ENCODE measurements around the gene RAB3C.
"Not testable (repeated sequence)": the region's sequence is repeated elsewhere in the genome, so short reads cannot be mapped to it uniquely, and the experiment has no call there.

RAB3C gene

GRCh38 chr5:58579781-58580180 is 3.1 kb upstream of the RAB3C start:
- CTCF ChIA-PET: no interaction called here
- DNase-seq (ENCODE audit: extremely low spot score): no peak
- TF ChIP-seq ZNF384 (IDR thresholded peaks at IDR 0.05): no peak
- TF ChIP-seq FOXK2 (IDR thresholded peaks at IDR 0.05): no peak
- no peak for TF ChIP-seq CTBP1 (IDR thresholded peaks at IDR 0.05; ENCODE audit: borderline replicate concordance)
- POLR2A ChIA-PET: no interaction called here

DNA sequence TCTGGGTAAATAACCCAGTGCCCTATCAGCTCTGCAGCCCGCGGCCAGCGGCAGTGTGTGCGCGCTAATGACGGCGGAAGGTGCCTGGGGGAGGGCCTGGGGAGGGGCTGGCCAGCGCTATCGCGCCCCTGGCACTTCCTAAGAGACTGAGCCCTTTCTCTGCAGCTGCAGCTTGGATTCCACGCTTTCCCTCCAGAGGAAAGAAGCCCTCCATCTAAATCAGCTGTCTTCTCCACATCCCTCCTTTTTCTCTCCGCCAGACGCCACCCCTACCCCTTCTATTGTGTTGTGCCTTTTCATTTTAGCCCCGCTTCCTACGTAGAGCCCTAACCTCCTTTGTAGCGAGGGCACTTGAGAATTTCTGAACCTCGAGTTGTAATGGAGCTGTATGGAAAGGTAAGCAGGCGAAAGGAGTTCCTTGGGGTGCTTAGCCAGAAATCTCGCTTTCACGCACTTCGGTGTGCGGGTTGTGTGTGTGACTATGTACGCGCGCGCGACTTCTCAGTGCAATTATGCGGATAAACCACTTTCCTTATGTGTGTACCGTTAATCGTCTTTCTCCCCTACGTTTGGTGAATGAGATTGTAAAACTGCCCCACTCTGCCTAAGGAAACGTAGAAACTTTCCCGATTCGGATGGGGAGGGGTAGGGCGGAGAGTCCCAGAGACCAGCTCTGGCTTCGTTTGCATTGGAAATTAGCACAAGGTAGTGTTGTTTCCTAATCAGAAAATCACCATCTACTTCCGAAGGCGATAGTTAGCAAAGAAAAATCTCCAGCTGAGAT is 664 bp upstream of the RAB3C start:
- peak; percentile 27 for DNase-seq (ENCODE audit: extremely low spot score)
- POLR2A ChIA-PET: interaction anchor here (0.9 to 1.0 kb wide), 3 partner anchors 12 to 180 kb away, joined by 3 to 5 read pairs (median 4); no protein-coding TSS in a partner anchor
- no peak for TF ChIP-seq TARDBP (IDR thresholded peaks at IDR 0.05)
- CTCF ChIA-PET: interaction anchor here (0.8 kb wide), 1 partner anchor 267 kb away, joined by 3 read pairs; no protein-coding TSS in a partner anchor

- no peak for DNase-seq (ENCODE audit: extremely low spot score)
- ChIA-PET POLR2A (no interaction called here), CTCF (no interaction called here)
- TF ChIP-seq CTBP1 (IDR thresholded peaks at IDR 0.05; ENCODE audit: borderline replicate concordance) (no peak), ELF4 (IDR thresholded peaks at IDR 0.05) (no peak)
Observed at GRCh38 chr5:58595952-58596351, 13.1 kb downstream of the RAB3C start.

DNA sequence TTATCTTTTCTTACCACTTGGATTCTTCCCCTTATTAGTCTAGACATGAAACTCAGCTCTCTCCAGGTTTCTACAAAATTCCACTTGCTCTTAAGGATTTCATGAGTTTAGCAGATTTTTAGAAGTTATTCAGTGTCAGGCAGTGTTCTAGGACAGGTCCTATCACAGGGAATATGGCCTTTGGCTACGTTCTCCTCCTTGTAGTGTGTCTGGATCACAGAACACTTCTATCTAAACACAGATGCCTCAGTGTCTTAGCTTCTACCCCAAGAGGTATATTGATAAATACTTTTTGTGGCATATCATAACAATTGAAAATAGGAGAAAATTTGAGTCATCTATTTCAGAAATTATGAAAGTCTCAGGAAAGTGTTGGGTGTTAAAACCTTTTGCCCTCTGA is 15.6 kb downstream of the RAB3C start:
- POLR2A ChIA-PET: no interaction called here
- CTCF ChIA-PET: no interaction called here
- TF ChIP-seq SUZ12 (IDR thresholded peaks at IDR 0.05) (no peak), ARNT (IDR thresholded peaks at IDR 0.05) (no peak), LEF1 (IDR thresholded peaks at IDR 0.05; ENCODE audit: borderline replicate concordance) (no peak), TARDBP (IDR thresholded peaks at IDR 0.05) (no peak), SP1 (IDR thresholded peaks at IDR 0.05) (no peak)
- DNase-seq (ENCODE audit: extremely low spot score): no peak

DNA sequence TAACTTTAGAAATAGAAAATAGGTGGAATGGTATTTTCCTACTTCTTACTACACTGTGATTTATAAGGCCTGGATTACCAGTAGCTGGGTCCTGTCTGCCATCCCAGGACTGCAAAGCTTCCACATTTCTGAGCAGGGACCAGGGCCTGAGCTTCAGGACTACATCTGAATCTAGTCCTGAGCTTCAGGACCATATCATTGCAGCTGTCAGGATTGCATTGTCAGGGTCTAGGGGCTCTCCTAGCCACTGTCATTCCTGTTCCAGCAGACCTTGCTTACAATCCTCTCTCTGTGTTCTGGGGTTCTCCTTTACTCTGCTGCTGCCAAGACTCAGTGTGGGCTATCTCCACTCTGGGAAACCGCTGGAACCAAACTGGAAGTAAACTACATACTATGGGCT is 16.3 kb downstream of the RAB3C start:
- no peak for TF ChIP-seq ELF4 (IDR thresholded peaks at IDR 0.05)
- TF ChIP-seq BHLHE40 (IDR thresholded peaks at IDR 0.05; ENCODE audit: borderline replicate concordance): no peak
- TF ChIP-seq ZNF384 (IDR thresholded peaks at IDR 0.05): no peak
- TF ChIP-seq LEF1 (IDR thresholded peaks at IDR 0.05; ENCODE audit: borderline replicate concordance): no peak
- no peak for TF ChIP-seq ARNT (IDR thresholded peaks at IDR 0.05)
- no peak for TF ChIP-seq SUZ12 (IDR thresholded peaks at IDR 0.05)
- no peak for TF ChIP-seq SP1 (IDR thresholded peaks at IDR 0.05)
- DNase-seq (ENCODE audit: extremely low spot score): no peak
- ChIA-PET POLR2A (no interaction called here), CTCF (no interaction called here)

DNA sequence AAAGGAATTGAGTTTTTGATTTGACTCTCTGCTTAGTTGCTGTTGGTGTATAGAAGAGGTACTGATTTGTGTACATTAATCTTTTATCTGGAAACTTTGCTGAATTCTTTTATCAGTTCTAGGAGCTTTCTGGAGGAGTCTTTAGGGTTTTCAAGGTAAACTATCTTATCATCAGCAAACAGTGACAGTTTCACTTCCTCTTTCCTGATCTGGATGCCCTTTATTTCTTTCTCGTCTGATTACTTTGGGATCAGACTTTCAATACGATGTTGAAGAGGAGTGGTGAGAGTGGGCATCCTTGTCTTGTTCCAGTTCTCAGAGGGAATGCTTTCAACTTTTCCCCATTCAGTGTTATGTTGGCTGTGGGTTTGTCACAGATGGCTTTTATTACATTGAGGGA is 17.7 kb downstream of the RAB3C start:
- DNase-seq (ENCODE audit: extremely low spot score); CTCF ChIA-PET; POLR2A ChIA-PET: not testable (repeated sequence)

DNA sequence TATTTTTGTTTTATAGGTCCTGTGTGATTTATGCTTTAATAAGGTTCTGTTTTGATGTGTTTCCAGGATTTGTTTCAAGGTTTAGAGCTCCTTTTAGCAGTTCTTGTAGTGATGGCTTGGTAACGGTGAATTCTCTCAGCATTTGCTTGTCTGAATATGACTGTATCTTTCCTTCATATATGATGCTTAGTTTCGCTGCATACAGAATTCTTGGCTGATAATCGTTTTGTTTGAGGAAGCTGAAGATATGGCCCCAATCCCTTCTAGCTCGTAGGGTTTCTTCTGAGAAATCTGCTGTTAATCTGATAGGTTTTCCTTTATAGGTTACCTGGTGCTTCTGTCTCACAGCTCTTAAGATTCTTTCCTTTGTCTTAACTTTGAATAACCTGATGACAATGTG is 20.0 kb downstream of the RAB3C start:
- DNase-seq (ENCODE audit: extremely low spot score); CTCF ChIA-PET: not testable (repeated sequence)

GRCh38 chr5:58606064-58606463 is 23.2 kb downstream of the RAB3C start:
- CTCF ChIA-PET: no interaction called here
- POLR2A ChIA-PET: no interaction called here

More for the DNA sequence above, 20.0 kb downstream of the RAB3C start:
- POLR2A ChIA-PET: not testable (repeated sequence)

GRCh38 chr5:58615972-58616371 is 33.1 kb downstream of the RAB3C start:
- TF ChIP-seq ZNF384 (IDR thresholded peaks at IDR 0.05) (no peak), SP1 (IDR thresholded peaks at IDR 0.05) (no peak), BHLHE40 (IDR thresholded peaks at IDR 0.05; ENCODE audit: borderline replicate concordance) (no peak), FOXK2 (IDR thresholded peaks at IDR 0.05) (no peak), SUZ12 (IDR thresholded peaks at IDR 0.05) (no peak)
- ChIA-PET CTCF (no interaction called here), POLR2A (no interaction called here)
- no peak for DNase-seq (ENCODE audit: extremely low spot score)

More at GRCh38 chr5:58606064-58606463, 23.2 kb downstream of the RAB3C start:
- TF ChIP-seq BHLHE40 (IDR thresholded peaks at IDR 0.05; ENCODE audit: borderline replicate concordance) (no peak), HDGF (IDR thresholded peaks at IDR 0.05; ENCODE audit: borderline replicate concordance) (no peak), ZNF384 (IDR thresholded peaks at IDR 0.05) (no peak), L3MBTL2 (conservative IDR thresholded peaks at IDR 0.05) (no peak)
- DNase-seq (ENCODE audit: extremely low spot score): no peak

DNA sequence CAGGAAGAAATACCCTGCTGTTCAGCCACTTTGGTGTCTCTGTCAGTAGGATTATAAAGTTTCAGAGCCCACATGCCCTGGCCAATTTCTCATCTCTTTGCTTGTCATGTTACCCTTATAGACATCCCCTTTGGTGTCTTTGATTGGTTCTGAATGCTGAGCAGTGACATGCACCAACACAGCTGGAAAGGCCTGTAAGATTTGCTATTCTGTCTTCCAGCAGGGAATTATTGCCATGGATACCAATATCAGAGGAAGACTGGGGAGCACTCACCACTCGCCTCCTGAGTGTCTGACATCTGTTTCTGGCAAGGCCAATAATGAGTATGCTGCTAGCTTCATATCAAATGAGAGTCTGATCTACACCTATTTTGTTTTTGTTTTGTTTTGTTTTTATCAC is 34.4 kb downstream of the RAB3C start:
- POLR2A ChIA-PET: no interaction called here
- DNase-seq (ENCODE audit: extremely low spot score): no peak
- CTCF ChIA-PET: no interaction called here

More for the DNA sequence above, 34.4 kb downstream of the RAB3C start:
- TF ChIP-seq TARDBP (IDR thresholded peaks at IDR 0.05) (no peak), FOXA1 (IDR thresholded peaks at IDR 0.05) (no peak), PKNOX1 (IDR thresholded peaks at IDR 0.05) (no peak)

All from HEK293T (cell line).